IMR-90 (cell line): ENCODE data around the gene ARF6. TPM values are rescaled to one million over a fixed set of nuclear protein-coding genes. Genes with fewer than 3 reads are reported as not detected.

Experiments used
- ATAC-seq: fragments of 200-7000 bp; cut with Tn5 transposase; 2 replicates; pipeline ENCODE4 v1.9.1; 2020; ENCODE audit warnings: low read depth, mild to moderate bottlenecking, moderate library complexity
- BruUV-seq: library from RNA; stranded (reverse); fragments of 400-500 nt; replicated peaks from 2 replicates; lab custom pipeline; 2021; lab: Mats Ljungman, UMichigan
- CTCF ChIA-PET: fragments of 300-600 bp; formaldehyde crosslinking; extraction: SDS; loops from one replicate; lab custom pipeline; 2021; ENCODE audit warnings: antibody characterized with exemption; lab: Yijun Ruan, JAX
- POLR2A ChIA-PET: fragments of 300-600 bp; sonication (Branson Sonifier 250); formaldehyde crosslinking; loops from one replicate; lab custom pipeline; 2022; ENCODE audit warnings: antibody characterized with exemption; ENCODE audit not compliant: unreplicated experiment; lab: Charles Lee
- DNase-seq: peaks from one replicate; pipeline ENCODE4 v3.0.0; 2013
- H2AFZ ChIP-seq: replicated peaks from 2 replicates; pipeline ENCODE3; 2013; ENCODE audit warnings: low read length, mild to moderate bottlenecking; ENCODE audit not compliant: poor library complexity
- H2AK5ac ChIP-seq: 2 replicates; pipeline ENCODE4 v1.6.1; 2013; ENCODE audit warnings: low read depth, low read length, inconsistent platforms
- H2AK9ac ChIP-seq: replicated peaks from 2 replicates; pipeline ENCODE3; 2013; ENCODE audit warnings: mild to moderate bottlenecking, low read depth, low read length, moderate library complexity; ENCODE audit not compliant: poor library complexity
- H2BK120ac ChIP-seq: 2 replicates; pipeline ENCODE4 v1.6.1; 2013; ENCODE audit warnings: low read depth, low read length, inconsistent platforms
- H2BK15ac ChIP-seq: 3 replicates; pipeline ENCODE4 v1.6.1; 2013; ENCODE audit warnings: low read depth, low read length, inconsistent platforms
- H2BK20ac ChIP-seq: 2 replicates; pipeline ENCODE4 v1.6.1; 2013; ENCODE audit warnings: low read depth, mild to moderate bottlenecking, inconsistent platforms, low read length, moderate library complexity
- H2BK5ac ChIP-seq: 2 replicates; pipeline ENCODE4 v1.6.1; 2013; ENCODE audit warnings: mild to moderate bottlenecking, low read depth, low read length, inconsistent platforms; ENCODE audit not compliant: poor library complexity, severe bottlenecking
- H3K14ac ChIP-seq: replicated peaks from 2 replicates; pipeline ENCODE4 v1.6.1; 2013; ENCODE audit warnings: low read depth, low read length, inconsistent platforms
- H3K18ac ChIP-seq: 2 replicates; pipeline ENCODE4 v1.6.1; 2013; ENCODE audit warnings: low read depth, low read length, control low read depth
- H3K23ac ChIP-seq: 2 replicates; pipeline ENCODE4 v1.6.1; 2013; ENCODE audit warnings: low read depth, low read length, inconsistent platforms
- H3K27ac ChIP-seq: 2 replicates; pipeline ENCODE4 v1.5.1; 2013; ENCODE audit warnings: mild to moderate bottlenecking, control low read depth, low read length; ENCODE audit not compliant: insufficient read depth
- H3K27me3 ChIP-seq: 2 replicates; pipeline ENCODE4 v1.6.1; 2013; ENCODE audit warnings: low read length; ENCODE audit not compliant: control insufficient read depth, insufficient read depth
- H3K36me3 ChIP-seq: 2 replicates; pipeline ENCODE4 v1.6.1; 2013; ENCODE audit warnings: low read length, mixed read lengths; ENCODE audit not compliant: control insufficient read depth, insufficient read depth
- H3K4ac ChIP-seq: 2 replicates; pipeline ENCODE4 v1.6.1; 2013; ENCODE audit warnings: low read depth, low read length, inconsistent platforms
- H3K4me1 ChIP-seq: 2 replicates; pipeline ENCODE4 v1.6.1; 2013; ENCODE audit warnings: low read length, mixed read lengths; ENCODE audit not compliant: control insufficient read depth, insufficient read depth
- H3K4me2 ChIP-seq: 2 replicates; pipeline ENCODE4 v1.6.1; 2013; ENCODE audit warnings: low read depth, mild to moderate bottlenecking, control low read depth, low read length, moderate library complexity
- H3K4me3 ChIP-seq: 2 replicates; pipeline ENCODE4 v1.5.1; 2013; ENCODE audit warnings: low read depth, mild to moderate bottlenecking, control low read depth, low read length, moderate library complexity; ENCODE audit not compliant: insufficient read depth
- H3K56ac ChIP-seq: 2 replicates; pipeline ENCODE4 v1.6.1; 2013; ENCODE audit warnings: low read length, inconsistent platforms; ENCODE audit not compliant: insufficient read depth; ENCODE audit errors: extremely low read depth
- H3K79me1 ChIP-seq, 2 experiments: 2 replicates each; pipeline ENCODE4 v1.6.1; 2013; ENCODE audit warnings: low read length in 2 of 2, inconsistent platforms in 1 of 2, low read depth in 1 of 2
- H3K9ac ChIP-seq: 2 replicates; pipeline ENCODE4 v1.6.1; 2013; ENCODE audit warnings: low read depth, low read length, control low read depth
- H3K9me1 ChIP-seq: 2 replicates; pipeline ENCODE4 v1.6.1; 2013; ENCODE audit warnings: low read length, inconsistent platforms; ENCODE audit not compliant: insufficient read depth
- H3K9me3 ChIP-seq: 2 replicates; pipeline ENCODE4 v1.6.1; 2013; ENCODE audit warnings: low read length; ENCODE audit not compliant: control insufficient read depth, insufficient read depth
- H4K20me1 ChIP-seq: 2 replicates; pipeline ENCODE4 v1.6.1; 2013; ENCODE audit warnings: low read length, inconsistent platforms; ENCODE audit not compliant: insufficient read depth
- H4K5ac ChIP-seq: 2 replicates; pipeline ENCODE4 v1.6.1; 2013; ENCODE audit warnings: mild to moderate bottlenecking, low read depth, low read length, control low read depth
- H4K8ac ChIP-seq, 2 experiments: 2 replicates each; pipeline ENCODE4 v1.6.1; 2013; ENCODE audit warnings: low read depth in 2 of 2, low read length in 2 of 2, control low read depth in 1 of 2, inconsistent platforms in 1 of 2
- H4K91ac ChIP-seq: 2 replicates; pipeline ENCODE4 v1.6.1; 2013; ENCODE audit warnings: low read depth, low read length, inconsistent platforms; ENCODE audit not compliant: insufficient read depth
- BHLHE40 ChIP-seq: fragments of 150-350 bp; IDR thresholded peaks from 2 replicates; pipeline ENCODE4 v1.6.1; 2016; ENCODE audit warnings: mild to moderate bottlenecking, low read depth, low read length
- CEBPB ChIP-seq: IDR thresholded peaks from 2 replicates; pipeline ENCODE4 v1.6.1; 2012; ENCODE audit warnings: low read depth, low read length, improper control_type of control experiment
- CHD1 ChIP-seq: IDR thresholded peaks from 2 replicates; pipeline ENCODE4 v1.6.1; 2012; ENCODE audit warnings: low read depth, low read length, improper control_type of control experiment
- FOS ChIP-seq: fragments of 150-350 bp; IDR thresholded peaks from 2 replicates; pipeline ENCODE4 v1.6.1; 2016; ENCODE audit warnings: low read depth, low read length
- MAFK ChIP-seq: IDR thresholded peaks from 2 replicates; pipeline ENCODE4 v1.6.1; 2012; ENCODE audit warnings: low read depth, low read length, improper control_type of control experiment
- NFE2L2 ChIP-seq: fragments of 150-350 bp; IDR thresholded peaks from 2 replicates; pipeline ENCODE4 v1.6.1; 2016; ENCODE audit warnings: low read depth, mild to moderate bottlenecking, low read length
- POLR2A ChIP-seq: IDR thresholded peaks from 2 replicates; pipeline ENCODE4 v1.6.1; 2012; ENCODE audit warnings: mild to moderate bottlenecking, low read depth, low read length
- RFX5 ChIP-seq: IDR thresholded peaks from 2 replicates; pipeline ENCODE4 v1.8.0; 2012; ENCODE audit warnings: low read depth, mild to moderate bottlenecking, low read length, moderate library complexity
- SMC3 ChIP-seq: fragments of 150-350 bp; IDR thresholded peaks from 2 replicates; pipeline ENCODE4 v1.6.1; 2016; ENCODE audit warnings: low read depth, mild to moderate bottlenecking, antibody characterized with exemption, low read length, moderate library complexity
- WGBS, 2 experiments: methylation state at CpG; one replicate each; pipeline versions ENCODE4 v1.1.5 to v1.1.7; 2013; ENCODE audit warnings: missing lambda C conversion rate in 2 of 2; ENCODE audit not compliant: insufficient read length in 1 of 2; ENCODE audit errors: extremely low coverage in 2 of 2; 5-methylcytosine and 5-hydroxymethylcytosine counted together
- dilution Hi-C: fragments of 300-500 bp; cut with HindIII; formaldehyde crosslinking; loops from one replicate; pipeline ENCODE4 v1.14.3; 2018; ENCODE audit warnings: low sequenced_read_pairs; ENCODE audit not compliant: unreplicated experiment
- in situ Hi-C: fragments of 300-500 bp; cut with MboI; formaldehyde crosslinking; loops from 3 replicates; pipeline ENCODE4 v1.14.3; 2019; ENCODE audit warnings: low sequenced_read_pairs, inconsistent platforms, mixed read lengths
- intact Hi-C: fragments of 100-400 bp; cut with micrococcal nuclease; formaldehyde crosslinking; loops from 2 replicates; pipeline ENCODE4 v1.10.0; 2022
- polyA plus RNA-seq, 3 experiments: library from polyadenylated mRNA; depleted of rRNA; stranded (reverse); fragments of >200 nt; gene quantifications; 2 replicates each; pipeline ENCODE4 v1.2.3, GENCODE V29; 2012; ENCODE audit warnings: low replicate concordance in 1 of 3
- total RNA-seq: library from RNA; depleted of rRNA; stranded (reverse); fragments of >200 nt; gene quantifications from 2 replicates; pipeline ENCODE4 v1.2.3, GENCODE V29; 2012

Gene ARF6
- total and polyA plus RNA-seq, 2 of the 4 experiments (the other 2 are of a cell fraction), result 32.1 to 40.1 TPM

- Histone ChIP-seq H4K5ac (no peak overlapping the region; the same call in 1 of the 2 replicates), H2AK9ac (no peak overlapping the region), H3K79me1 (peaks cover 4 to 22% of the 10 kb centered on the region in 2 experiments; a peak in 3 of 4 replicates), H2BK120ac (0 out of 2 replicates have a peak overlapping the region, but pooled peaks have one; percentile 59), H4K20me1 (no peaks in the 10 kb centered on the region), H4K8ac (peak overlapping the region in 1 of 2 experiments; percentile 74; a peak in 3 of 4 replicates), H2AFZ (no peak overlapping the region), H2AK5ac (0 out of 2 replicates have a peak overlapping the region, but pooled peaks have one; percentile 49), H3K4me1 (peaks cover 5% of the 10 kb centered on the region), H3K14ac (peak overlapping the region; percentile 88; the same call in 1 of the 2 replicates), H3K9me3 (no peaks in the 10 kb centered on the region), H3K27me3 (no peaks in the 10 kb centered on the region), H3K56ac (peak overlapping the region; percentile 80), H2BK15ac (no peak overlapping the region), H3K4me3 (peak overlapping the region; percentile 68), H2BK20ac (no peak overlapping the region), H4K91ac (no peak overlapping the region; the same call in 1 of the 2 replicates), H3K36me3 (no peaks in the 10 kb centered on the region), H3K27ac (no peak overlapping the region), H3K9me1 (peaks cover 2% of the 10 kb centered on the region; the same call in 1 of the 2 replicates), H3K4me2 (peak overlapping the region; percentile 78; the same call in 1 of the 2 replicates), H2BK5ac (peak overlapping the region; percentile 73), H3K23ac (peak overlapping the region; percentile 58), H3K18ac (peak overlapping the region; percentile 76; the same call in 1 of the 2 replicates), H3K9ac (peak overlapping the region; percentile 86; the same call in 1 of the 2 replicates), H3K4ac (peak overlapping the region; percentile 79; the same call in 1 of the 2 replicates)
- DNase-seq (no peak), ATAC-seq (no peak)
- ChIA-PET CTCF (interaction anchor here (0.6 kb wide), 1 partner anchor 17 kb away, joined by 4 read pairs; no protein-coding TSS in a partner anchor), POLR2A (interaction anchor here (0.6 to 0.8 kb wide), 2 partner anchors 144 to 248 kb away, joined by 3 read pairs; partner anchors contain the start of gene VCPKMT)
- dilution Hi-C loops (loop anchor here (25.0 kb wide), 1 partner anchor 119 kb away; no protein-coding TSS in a partner anchor), intact Hi-C loops (loop anchor here (5.0 kb wide), 2 partner anchors 104 to 194 kb away; no protein-coding TSS in a partner anchor), in situ Hi-C loops (loop anchor here (5.0 to 10.0 kb wide), 2 partner anchors 224 to 656 kb away; no protein-coding TSS in a partner anchor)
- no TSS peak for BruUV-seq
- TF ChIP-seq MAFK (no peak), FOS (no peak), BHLHE40 (no peak), SMC3 (no peak), RFX5 (no peak), NFE2L2 (no peak), CHD1 (no peak), CEBPB (no peak), POLR2A (no peak)
- WGBS, 2 experiments, result no CpG with 5 or more reads among the region's 5 CpGs
Measured at GRCh38 chr14:49868720-49869114, 24.2 kb upstream of the ARF6 start.
